K562 (cell line): ENCODE measurements around the gene VIPR1. TPM values are rescaled to one million over a fixed set of nuclear protein-coding genes. Genes with fewer than 3 reads are reported as not detected.

ENCODE experiments used
- CBFA2T3 ChIP-seq: fragments of 450-650 bp; IDR thresholded peaks from 2 replicates; pipeline ENCODE4 v1.6.1; 2017
- CEBPG ChIP-seq, 3 experiments: fragments of 200-800 bp in 1 of 3; sonication (Bioruptor generic) in 1 of 3; sonication (generic) in 1 of 3; formaldehyde crosslinking in 1 of 3; IDR thresholded peaks in 2 of 3; conservative IDR thresholded peaks in 1 of 3; 2 replicates each; pipeline versions ENCODE4 v1.6.1 to v1.8.0; 2016 to 2022; ENCODE audit warnings: missing compliant biosample characterization in 2 of 3, missing genetic modification characterization in 2 of 3, mild to moderate bottlenecking in 1 of 3, missing genetic modification reagents in 1 of 3
- CHD7 ChIP-seq: fragments of 200-600 bp; sonication (generic); IDR thresholded peaks from one replicate; pipeline ENCODE4 v1.6.1; 2012; ENCODE audit warnings: mild to moderate bottlenecking, low read depth, low read length, inconsistent platforms
- FOXA3 ChIP-seq, 2 experiments: fragments of 450-650 bp in 1 of 2; sonication (generic) in 1 of 2; formaldehyde crosslinking; IDR thresholded peaks in 1 of 2; conservative IDR thresholded peaks in 1 of 2; 2 replicates each; pipeline versions ENCODE4 v1.4.0 to v1.8.0; 2020 to 2022; ENCODE audit warnings: mild to moderate bottlenecking in 2 of 2, missing genetic modification reagents in 1 of 2
- GMEB1 ChIP-seq: fragments of 250-450 bp; sonication (Bioruptor Pico); IDR thresholded peaks from 2 replicates; pipeline ENCODE4 v1.4.0; 2020; ENCODE audit warnings: mild to moderate bottlenecking
- JUN ChIP-seq, 2 experiments: sonication (generic) in 1 of 2; formaldehyde crosslinking in 1 of 2; IDR thresholded peaks; 2 replicates each; pipeline versions ENCODE4 v1.6.1 to v1.8.0; 2012 to 2022; ENCODE audit warnings: borderline replicate concordance in 2 of 2, mild to moderate bottlenecking in 2 of 2, improper control_type of control experiment in 1 of 2, low read depth in 1 of 2, low read length in 1 of 2, missing genetic modification reagents in 1 of 2
- MEF2A ChIP-seq: IDR thresholded peaks from 2 replicates; pipeline ENCODE4 v1.6.1; 2011; ENCODE audit warnings: low read depth, mild to moderate bottlenecking, low read length, moderate library complexity; ENCODE audit not compliant: control insufficient read depth
- RB1 ChIP-seq: fragments of 450-650 bp; IDR thresholded peaks from 2 replicates; pipeline ENCODE4 v1.6.1; 2017; ENCODE audit warnings: low read depth, mild to moderate bottlenecking
- SLC30A9 ChIP-seq: fragments of 250-450 bp; sonication (Bioruptor Pico); IDR thresholded peaks from 2 replicates; pipeline ENCODE4 v1.8.0; 2022; ENCODE audit warnings: mild to moderate bottlenecking, moderate library complexity
- SRSF9 ChIP-seq: fragments of 200-400 bp; formaldehyde crosslinking; IDR thresholded peaks from 2 replicates; pipeline ENCODE4 v1.6.1; 2017; ENCODE audit warnings: low read depth, low read length, borderline replicate concordance
- ZNF655 ChIP-seq: fragments of 250-450 bp; sonication (Bioruptor Pico); IDR thresholded peaks from 2 replicates; pipeline ENCODE4 v1.5.0; 2021
- ZNF764 ChIP-seq: fragments of 250-450 bp; sonication (Bioruptor Pico); IDR thresholded peaks from 2 replicates; pipeline ENCODE4 v1.4.0; 2020; ENCODE audit warnings: low read depth, mild to moderate bottlenecking, moderate library complexity
- polyA plus RNA-seq, 8 experiments: library from polyadenylated mRNA; depleted of rRNA in 4 of 8; stranded (reverse) in 5 of 8; unstranded in 3 of 8; fragments of >200 nt; fragmentation: Nextera tagmentation in 2 of 8; fragmentation: Illumina TruSeq in 1 of 8; extraction: Ambion mirVana in 2 of 8; extraction: Trizol in 1 of 8; gene quantifications; 2 replicates each; pipeline versions ENCODE4 v1.2.1 to v1.2.3, GENCODE V29; 2011 to 2014; ENCODE audit warnings: inconsistent platforms in 1 of 8, missing spikeins in 1 of 8
- total RNA-seq, 7 experiments: library from RNA; depleted of rRNA in 6 of 7; stranded (reverse); fragments of >200 nt in 6 of 7; fragmentation: Illumina TruSeq in 2 of 7; extraction: Trizol in 2 of 7; gene quantifications; 2 replicates each; pipeline versions ENCODE4 v1.2.1 to v1.2.3, GENCODE V29; 2011 to 2021; ENCODE audit warnings: low replicate concordance in 1 of 7

The VIPR1 gene
- total and polyA plus RNA-seq, 9 of the 15 experiments (the other 6 are each of a cell fraction or from before 2014, with no cell fraction given), result 0.04 to 0.38 (median 0.12) TPM; not detected in 3

- TF ChIP-seq CHD7 (no peak), CEBPG (CRISPR knock-in tag; IDR thresholded peaks at IDR 0.05) (no peak), CEBPG (tag; conservative IDR thresholded peaks at IDR 0.05 in 1 of 2, IDR thresholded peaks at IDR 0.05 in 1 of 2) (no peak), MEF2A (no peak), FOXA3 (CRISPR knock-in tag; conservative IDR thresholded peaks at IDR 0.05 in 1 of 2, IDR thresholded peaks at IDR 0.05 in 1 of 2) (no peak; a peak in 1 of 4 replicates), CBFA2T3 (no peak), ZNF764 (CRISPR knock-in tag) (no peak), RB1 (no peak), JUN (IDR thresholded peaks at IDR 0.05; ENCODE audit: borderline replicate concordance, low read depth, low read length) (no peak), JUN (CRISPR knock-in tag; IDR thresholded peaks at IDR 0.05; ENCODE audit: borderline replicate concordance) (no peak), SRSF9 (no peak), ZNF655 (CRISPR knock-in tag) (no peak), GMEB1 (CRISPR knock-in tag) (no peak), SLC30A9 (CRISPR knock-in tag) (no peak)
Measured at GRCh38 chr3:42582474-42583070, 80.1 kb downstream of the VIPR1 start (continued).
